Stimulated activated CD8-positive, alpha-beta memory T cell treated with anti-CD3 and anti-CD28 coated beads, Interleukin-12 subunit alpha, Interleukin-12 subunit beta, amount 100 ng/mL, for 24 hours (primary cell): Measurements from ENCODE around the gene DEGS1.
"Not testable (repeated sequence)": the region's sequence is repeated elsewhere in the genome, so short reads cannot be mapped to it uniquely, and the experiment has no call there.

Experiments
- DNase-seq: peaks from one replicate; pipeline ENCODE4 v3.0.0-alpha.2; 2020; ENCODE audit errors: extremely low read depth

Gene DEGS1

GRCh38 chr1:224180783-224181452 lies 2.1 kb upstream of the DEGS1 start:
- DNase-seq, result no peak

GRCh38 chr1:224181453-224181810 lies 1.6 kb upstream of the DEGS1 start:
- DNase-seq, result no peak

- DNase-seq, result no peak
Observed at GRCh38 chr1:224182057-224182865, 779 bp upstream of the DEGS1 start.

GRCh38 chr1:224183591-224184312 lies 712 bp downstream of the DEGS1 start:
- no peak for DNase-seq

- DNase-seq, result no peak
Observed at GRCh38 chr1:224185208-224185607, 2.2 kb downstream of the DEGS1 start.

- no peak for DNase-seq
Observed at GRCh38 chr1:224188286-224188685, 5.2 kb downstream of the DEGS1 start.

- DNase-seq, result no peak
Observed at GRCh38 chr1:224189561-224189960, 6.5 kb downstream of the DEGS1 start.

GRCh38 chr1:224192082-224192788 lies 9.2 kb downstream of the DEGS1 start:
- DNase-seq, result no peak

GRCh38 chr1:224193319-224193966 lies 10.4 kb downstream of the DEGS1 start:
- no peak for DNase-seq

GRCh38 chr1:224196813-224197600 lies 14.0 kb downstream of the DEGS1 start:
- DNase-seq, result no peak

- no peak for DNase-seq
Observed at GRCh38 chr1:224198572-224198971, 15.5 kb downstream of the DEGS1 start.

- DNase-seq, result no peak
Observed at GRCh38 chr1:224199679-224200078, 16.6 kb downstream of the DEGS1 start.

GRCh38 chr1:224201383-224201782 lies 18.3 kb downstream of the DEGS1 start:
- DNase-seq, result no peak

GRCh38 chr1:224201853-224202252 lies 18.8 kb downstream of the DEGS1 start:
- no peak for DNase-seq

- no peak for DNase-seq
Observed at GRCh38 chr1:224203243-224204016, 20.4 kb downstream of the DEGS1 start.

GRCh38 chr1:224205438-224205840 lies 22.4 kb downstream of the DEGS1 start:
- no peak for DNase-seq

- not testable (repeated sequence) for DNase-seq
Observed at GRCh38 chr1:224205931-224206538, 23.0 kb downstream of the DEGS1 start.

GRCh38 chr1:224211206-224211962 lies 28.3 kb downstream of the DEGS1 start:
- no peak for DNase-seq

- DNase-seq, result no peak
Observed at GRCh38 chr1:224212618-224213061, 29.6 kb downstream of the DEGS1 start.
